GM06990 (cell line): ENCODE results near the gene PRR27.
"Not testable (repeated sequence)": the region's sequence is repeated elsewhere in the genome, so short reads cannot be mapped to it uniquely, and the experiment has no call there.

Experiments used
- DNase-seq: peaks from one replicate; pipeline ENCODE4 v3.0.0-alpha.2; 2011; ENCODE audit not compliant: insufficient read length; ENCODE audit errors: extremely low read depth
- H3K27me3 ChIP-seq: replicated peaks from 2 replicates; pipeline ENCODE4 v1.6.0; 2011; ENCODE audit warnings: low read length; ENCODE audit not compliant: control insufficient read depth, insufficient read depth
- H3K36me3 ChIP-seq: 2 replicates; pipeline ENCODE4 v1.5.1; 2011; ENCODE audit warnings: low read length; ENCODE audit not compliant: control insufficient read depth, insufficient read depth
- H3K4me3 ChIP-seq: replicated peaks from 2 replicates; pipeline ENCODE4 v1.5.1; 2011; ENCODE audit warnings: low read depth, mild to moderate bottlenecking, control low read depth, low read length
- CTCF ChIP-seq: IDR thresholded peaks from 2 replicates; pipeline ENCODE4 v1.5.1; 2011; ENCODE audit warnings: low read length, control low read depth, mild to moderate bottlenecking, inconsistent platforms; ENCODE audit not compliant: insufficient read depth, poor library complexity, severe bottlenecking

Gene PRR27

GRCh38 chr4:70197842-70198241 is 43.8 kb downstream of the PRR27 start:
- no peak overlapping the region for H3K4me3 ChIP-seq
- no peaks in the 10 kb centered on the region for H3K36me3 ChIP-seq
- H3K27me3 ChIP-seq, result no peaks in the 10 kb centered on the region
- no peak for TF ChIP-seq CTCF
- no peak for DNase-seq

DNA sequence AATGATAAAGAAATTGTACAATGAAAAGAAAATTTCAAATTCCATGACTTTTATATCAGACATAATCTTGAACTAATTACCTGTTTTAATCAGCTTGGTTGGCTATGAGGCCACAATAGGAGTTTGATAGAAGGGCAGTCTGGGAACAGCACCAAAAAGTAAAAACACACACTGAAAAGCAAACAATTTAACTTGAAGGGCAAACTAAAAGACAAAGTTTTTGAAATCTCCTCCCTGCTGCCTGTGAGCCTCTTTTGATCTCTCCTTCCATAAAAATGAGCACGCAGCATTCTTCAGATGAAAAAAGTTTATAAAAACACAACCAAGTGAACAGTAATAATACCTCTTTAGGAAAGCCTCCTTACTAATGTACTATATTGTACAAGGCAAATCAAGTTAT is 49.6 kb downstream of the PRR27 start:
- no peak overlapping the region for H3K4me3 ChIP-seq
- DNase-seq, result no peak
- TF ChIP-seq CTCF, result no peak

DNA sequence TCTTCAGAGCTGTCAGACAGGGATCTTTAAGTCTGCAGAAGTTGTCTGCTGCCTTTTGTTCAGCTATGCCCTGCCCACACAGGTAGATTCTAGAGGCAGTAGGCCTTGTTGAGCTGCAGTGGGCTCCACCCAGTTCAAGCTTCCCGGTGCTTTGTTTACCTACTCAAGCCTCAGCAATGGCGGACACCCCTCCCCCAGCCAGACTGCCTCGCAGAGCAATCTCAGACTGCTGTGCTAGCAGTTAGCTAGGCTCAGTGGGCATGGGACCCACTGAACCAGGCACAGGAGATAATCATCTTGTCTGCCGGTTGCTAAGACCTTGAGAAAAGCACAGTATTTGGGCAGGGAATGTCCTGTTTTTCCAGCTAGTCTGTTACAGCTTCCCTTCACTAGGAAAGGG is 58.7 kb downstream of the PRR27 start:
- DNase-seq, H3K4me3 ChIP-seq, H3K36me3 ChIP-seq, H3K27me3 ChIP-seq: not testable (repeated sequence)

More for the DNA sequence above, 49.6 kb downstream of the PRR27 start:
- Histone ChIP-seq H3K27me3 (no peaks in the 10 kb centered on the region), H3K36me3 (no peaks in the 10 kb centered on the region)
